ENCODE results near the gene RIPOR3. TPM values are rescaled to one million over a fixed set of nuclear protein-coding genes. Genes with fewer than 3 reads are reported as not detected.

The RIPOR3 gene
- total RNA-seq, 1 experiment from 2014 or later = 0.46 TPM

GRCh38 chr20:50557549-50558134, 133.7 kb downstream of the RIPOR3 start:
- no peak overlapping the region for H2BK20ac ChIP-seq (ENCODE audit: low read depth, low read length, poor library complexity, severe bottlenecking)
- no peak overlapping the region for H3K4me3 Mint-ChIP-seq
- H2AFZ ChIP-seq (ENCODE audit: low read length) = no peak overlapping the region
- H4K8ac ChIP-seq (replicated peaks; ENCODE audit: insufficient read length, low read depth, low read length) = no peak overlapping the region
- no peaks in the 10 kb centered on the region for H3K27me3 ChIP-seq (ENCODE audit: insufficient read depth, low read length)
- H3K79me1 ChIP-seq (ENCODE audit: insufficient read depth, low read depth, low read length, poor library complexity, severe bottlenecking) = no peaks in the 10 kb centered on the region
- H3K23ac ChIP-seq (ENCODE audit: insufficient read length, low read depth, low read length) = no peak overlapping the region
- H4K5ac ChIP-seq (ENCODE audit: insufficient read length, low read depth, low read length) = no peak overlapping the region
- H2BK120ac ChIP-seq (ENCODE audit: low read depth, low read length, poor library complexity, severe bottlenecking) = no peak overlapping the region
- no peak overlapping the region for H3K18ac ChIP-seq (ENCODE audit: insufficient read length, low read depth, low read length)
- H3K9ac ChIP-seq (ENCODE audit: extremely low read depth, insufficient read length, low read length) = no peak overlapping the region
- H2BK15ac ChIP-seq (ENCODE audit: low read depth, low read length) = no peak overlapping the region
- no peaks in the 10 kb centered on the region for H3K9me3 Mint-ChIP-seq
- H3K4me2 ChIP-seq (ENCODE audit: insufficient read depth, insufficient read length, low read length) = no peak overlapping the region
- H3K36me3 Mint-ChIP-seq (ENCODE audit: insufficient read depth in 1 of 3, low read depth in 3 of 3) = peaks cover 0 to 9% (median 2%) of the 10 kb centered on the region in 3 experiments; a peak in 6 of 7 replicates
- H4K20me1 ChIP-seq (ENCODE audit: control insufficient read depth, insufficient read depth, insufficient read length) = no peaks in the 10 kb centered on the region
- no peak overlapping the region for H2BK5ac ChIP-seq (ENCODE audit: insufficient read length, low read length)
- H3K79me2 ChIP-seq (ENCODE audit: insufficient read depth, low read length) = no peaks in the 10 kb centered on the region
- H3K14ac ChIP-seq (ENCODE audit: insufficient read depth, low read length) = no peak overlapping the region
- no peak overlapping the region for H3K4ac ChIP-seq (ENCODE audit: low read depth, low read length)
- no peaks in the 10 kb centered on the region for H3K4me1 ChIP-seq (ENCODE audit: insufficient read depth, low read length)
- no CpG with 5 or more reads among the region's 11 CpGs for WGBS (ENCODE audit: extremely low coverage, insufficient read length, low lambda C conversion rate)
- peaks cover 3 to 11% of the 10 kb centered on the region in 2 experiments; a peak in 3 of 4 replicates for H3K4me1 Mint-ChIP-seq
- H3K9me3 ChIP-seq (ENCODE audit: control insufficient read depth, low read depth, low read length) = no peaks in the 10 kb centered on the region
- H3K56ac ChIP-seq (ENCODE audit: insufficient read length, low read depth, low read length) = no peak overlapping the region
- no peak overlapping the region for H3K27ac ChIP-seq (ENCODE audit: insufficient read length, low read depth, low read length)
- DNase-seq = no peak
- no peaks in the 10 kb centered on the region for H3K27me3 Mint-ChIP-seq (ENCODE audit: low read depth)
- H3K23me2 ChIP-seq (ENCODE audit: insufficient read length, low read depth, low read length, poor library complexity, severe bottlenecking) = no peaks in the 10 kb centered on the region
- H4K91ac ChIP-seq (ENCODE audit: insufficient read length, low read depth, low read length) = no peak overlapping the region
- no peak overlapping the region for H2BK12ac ChIP-seq (ENCODE audit: insufficient read length, low read depth, low read length)
- no peak overlapping the region for H3T11ph ChIP-seq (ENCODE audit: low read length)
- TF ChIP-seq, protein P1, sequence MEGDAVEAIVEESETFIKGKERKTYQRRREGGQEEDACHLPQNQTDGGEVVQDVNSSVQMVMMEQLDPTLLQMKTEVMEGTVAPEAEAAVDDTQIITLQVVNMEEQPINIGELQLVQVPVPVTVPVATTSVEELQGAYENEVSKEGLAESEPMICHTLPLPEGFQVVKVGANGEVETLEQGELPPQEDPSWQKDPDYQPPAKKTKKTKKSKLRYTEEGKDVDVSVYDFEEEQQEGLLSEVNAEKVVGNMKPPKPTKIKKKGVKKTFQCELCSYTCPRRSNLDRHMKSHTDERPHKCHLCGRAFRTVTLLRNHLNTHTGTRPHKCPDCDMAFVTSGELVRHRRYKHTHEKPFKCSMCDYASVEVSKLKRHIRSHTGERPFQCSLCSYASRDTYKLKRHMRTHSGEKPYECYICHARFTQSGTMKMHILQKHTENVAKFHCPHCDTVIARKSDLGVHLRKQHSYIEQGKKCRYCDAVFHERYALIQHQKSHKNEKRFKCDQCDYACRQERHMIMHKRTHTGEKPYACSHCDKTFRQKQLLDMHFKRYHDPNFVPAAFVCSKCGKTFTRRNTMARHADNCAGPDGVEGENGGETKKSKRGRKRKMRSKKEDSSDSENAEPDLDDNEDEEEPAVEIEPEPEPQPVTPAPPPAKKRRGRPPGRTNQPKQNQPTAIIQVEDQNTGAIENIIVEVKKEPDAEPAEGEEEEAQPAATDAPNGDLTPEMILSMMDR (conservative IDR thresholded peaks at IDR 0.05) = no peak
- no peak overlapping the region for H3K27ac Mint-ChIP-seq
- H2AK5ac ChIP-seq (ENCODE audit: insufficient read length, low read length) = no peak overlapping the region
